Posterior vena cava (tissue), 2 donors: ENCODE measurements around the gene FUT6. TPM values are rescaled to one million over a fixed set of nuclear protein-coding genes. Genes with fewer than 3 reads are reported as not detected.

Source experiments
- DNase-seq: peaks from one replicate; pipeline ENCODE4 v3.0.0-alpha.2; 2020; ENCODE audit warnings: low spot score
- intact Hi-C, 2 donors: fragments of 100-400 bp; cut with DNase I; formaldehyde crosslinking; loops; one replicate each; pipeline versions ENCODE4 v1.14.1 to v1.14.2; 2022 to 2023
- total RNA-seq, 2 donors: library from RNA; stranded (reverse); fragmentation: NEBNext Ultra II Directional; extraction: Animal tissue kit (Norgen Biotek cat#: 25700); gene quantifications; one replicate each; pipeline ENCODE4 v1.2.1, GENCODE V29; 2021
- donor health status: DM: yes; HTN: yes; CAD: no.
- donor health status: DM: yes; HTN: yes; CAD: no.

FUT6 gene
- total RNA-seq, 2 donors from 2014 or later: not detected

DNA sequence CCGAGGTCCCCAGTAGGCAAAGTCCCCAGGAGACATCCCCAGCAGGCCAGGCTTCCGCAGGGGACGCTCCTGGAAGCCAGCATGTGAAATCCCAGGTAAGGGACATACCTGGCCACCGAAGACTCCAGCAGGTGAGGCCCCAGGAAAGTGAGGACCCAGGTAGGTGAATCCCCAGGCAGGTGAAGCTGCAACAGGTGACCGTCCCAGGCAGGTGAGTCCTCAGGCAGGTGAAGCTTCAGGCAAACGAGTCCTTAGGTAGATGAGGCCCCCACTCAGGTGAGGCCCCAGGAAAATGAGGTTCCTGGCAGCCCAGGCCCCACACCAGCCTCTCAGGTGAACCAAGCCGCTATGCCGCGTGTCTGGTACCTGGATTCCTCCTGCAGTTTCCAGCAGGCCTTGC is 8.3 kb downstream of the FUT6 start:
- DNase-seq: no peak
- intact Hi-C loops: no loop called here

DNA sequence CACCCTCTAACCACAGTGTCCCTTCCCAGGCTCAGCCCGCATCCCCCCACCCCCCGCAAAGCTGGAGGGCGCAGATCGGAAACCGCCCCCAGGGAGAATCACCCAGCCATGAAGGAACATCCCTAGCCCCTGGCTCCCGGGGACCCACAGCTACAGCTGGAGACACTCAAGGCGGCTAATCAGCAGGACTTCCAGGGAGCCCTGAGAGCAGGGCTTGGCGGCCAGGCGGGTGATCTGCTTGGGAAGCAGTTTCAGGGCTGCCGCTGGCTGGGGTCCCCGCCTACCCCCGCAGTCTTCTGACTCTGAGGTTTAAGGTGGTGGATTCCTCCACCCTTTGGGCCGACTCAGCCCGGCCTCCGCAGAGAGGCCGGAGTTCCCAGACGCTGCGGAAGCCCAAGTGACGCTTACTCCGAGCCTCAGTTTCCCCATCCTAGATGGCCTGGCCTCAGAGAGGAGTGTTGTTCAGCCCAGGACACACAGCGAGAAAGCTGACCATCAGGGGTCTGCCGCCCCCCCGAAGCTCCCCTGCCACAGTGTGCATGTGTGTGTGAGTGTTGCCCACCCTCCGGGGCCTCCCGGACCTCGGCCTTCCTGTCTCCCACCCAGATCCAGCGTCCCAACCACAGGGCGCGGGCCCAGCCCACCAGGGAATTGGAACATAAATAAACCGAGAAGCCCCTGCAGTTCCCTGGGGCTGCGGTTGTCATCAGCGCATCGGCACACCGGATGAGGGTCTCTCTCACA is 9.8 kb downstream of the FUT6 start:
- intact Hi-C loops: no loop called here
- DNase-seq: no peak

- intact Hi-C loops: no loop called here
- no peak for DNase-seq
Measured at GRCh38 chr19:5828661-5829566, 10.6 kb downstream of the FUT6 start.

GRCh38 chr19:5827891-5828660 is 11.4 kb downstream of the FUT6 start:
- DNase-seq: peak; percentile 97
- intact Hi-C loops: no loop called here

DNA sequence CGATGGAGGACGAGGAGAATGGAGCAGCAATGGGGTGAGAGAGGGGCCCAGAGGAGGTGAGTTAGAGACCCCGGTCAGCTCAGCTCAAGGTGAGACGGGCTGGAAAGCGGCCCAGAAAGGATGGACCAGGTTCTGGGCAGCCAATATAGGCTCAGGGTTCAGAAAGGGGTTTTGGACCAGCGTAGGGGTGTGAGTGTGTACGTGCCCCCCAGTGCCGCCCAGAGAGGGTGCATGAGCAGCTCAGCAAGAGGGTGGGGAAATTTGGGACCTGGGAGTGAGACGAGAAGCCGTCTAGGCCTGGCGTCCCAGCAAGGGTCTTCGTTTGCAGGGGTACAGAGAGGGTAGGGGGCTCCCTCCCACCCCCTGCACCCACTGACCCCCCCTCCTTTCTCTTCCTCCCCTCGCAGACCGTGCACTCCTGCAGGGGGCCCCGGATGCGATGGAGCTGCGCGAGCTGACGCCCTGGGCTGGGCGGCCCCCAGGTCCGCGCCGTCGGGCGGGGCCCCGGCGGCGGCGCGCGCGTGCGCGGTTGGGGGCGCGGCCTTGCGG is 12.1 kb downstream of the FUT6 start:
- intact Hi-C loops: no loop called here
- no peak for DNase-seq

- intact Hi-C loops: no loop called here
- no peak for DNase-seq
Measured at GRCh38 chr19:5826531-5827341, 12.8 kb downstream of the FUT6 start.

DNA sequence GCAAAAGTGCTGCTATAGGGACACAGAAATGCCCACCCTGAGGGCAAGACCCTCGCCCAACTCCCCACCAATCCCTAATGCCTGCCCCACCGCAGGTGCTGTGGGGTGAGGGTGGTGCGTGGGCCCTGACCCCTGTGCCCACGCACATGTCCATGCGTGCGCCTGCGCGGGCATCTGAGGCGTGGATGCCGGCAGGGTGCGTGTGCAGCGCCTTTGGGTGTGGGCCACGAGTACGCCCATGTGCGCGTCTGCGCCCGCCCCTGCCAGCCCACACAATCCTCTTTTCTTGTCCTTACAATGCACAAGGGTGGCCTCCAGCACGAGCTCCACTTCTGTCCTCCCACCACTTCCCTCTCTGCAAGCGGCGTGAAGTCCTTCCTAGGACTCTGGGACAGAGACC is 14.3 kb downstream of the FUT6 start:
- intact Hi-C loops: no loop called here
- DNase-seq: no peak

GRCh38 chr19:5824751-5825150 is 14.8 kb downstream of the FUT6 start:
- DNase-seq: no peak
- intact Hi-C loops: no loop called here

DNA sequence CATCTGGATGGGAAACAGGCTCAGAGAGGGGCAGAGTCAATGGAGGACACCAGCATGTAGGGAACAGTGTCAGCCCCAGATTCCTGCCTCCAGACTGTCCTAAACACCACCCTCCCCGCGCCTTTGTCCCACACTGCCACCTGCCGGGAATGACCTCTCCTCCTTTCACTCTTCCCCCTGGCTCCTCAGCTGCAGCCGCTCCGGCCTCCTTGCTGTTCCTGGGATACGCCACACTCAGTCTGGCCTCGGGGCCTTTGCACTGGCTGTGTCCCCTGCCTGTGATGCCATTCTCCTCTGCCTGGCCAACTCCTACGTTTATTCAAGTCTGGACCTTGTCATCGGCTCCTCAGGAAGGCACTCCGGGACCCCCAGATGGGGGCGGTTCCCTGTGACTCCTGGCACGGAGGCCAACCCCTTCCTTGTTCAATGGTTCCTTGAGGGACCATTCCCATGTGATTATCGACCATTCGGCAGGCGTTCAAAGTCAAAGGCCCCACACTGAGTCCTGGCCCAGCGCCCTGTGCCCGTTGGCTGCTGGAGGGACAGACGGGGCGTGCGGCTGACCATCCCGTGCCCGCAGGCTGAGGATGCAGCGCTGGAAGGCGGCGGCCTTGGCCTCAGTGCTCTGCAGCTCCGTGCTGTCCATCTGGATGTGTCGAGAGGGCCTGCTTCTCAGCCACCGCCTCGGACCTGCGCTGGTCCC is 15.8 kb downstream of the FUT6 start:
- no peak for DNase-seq
- intact Hi-C loops: no loop called here

DNA sequence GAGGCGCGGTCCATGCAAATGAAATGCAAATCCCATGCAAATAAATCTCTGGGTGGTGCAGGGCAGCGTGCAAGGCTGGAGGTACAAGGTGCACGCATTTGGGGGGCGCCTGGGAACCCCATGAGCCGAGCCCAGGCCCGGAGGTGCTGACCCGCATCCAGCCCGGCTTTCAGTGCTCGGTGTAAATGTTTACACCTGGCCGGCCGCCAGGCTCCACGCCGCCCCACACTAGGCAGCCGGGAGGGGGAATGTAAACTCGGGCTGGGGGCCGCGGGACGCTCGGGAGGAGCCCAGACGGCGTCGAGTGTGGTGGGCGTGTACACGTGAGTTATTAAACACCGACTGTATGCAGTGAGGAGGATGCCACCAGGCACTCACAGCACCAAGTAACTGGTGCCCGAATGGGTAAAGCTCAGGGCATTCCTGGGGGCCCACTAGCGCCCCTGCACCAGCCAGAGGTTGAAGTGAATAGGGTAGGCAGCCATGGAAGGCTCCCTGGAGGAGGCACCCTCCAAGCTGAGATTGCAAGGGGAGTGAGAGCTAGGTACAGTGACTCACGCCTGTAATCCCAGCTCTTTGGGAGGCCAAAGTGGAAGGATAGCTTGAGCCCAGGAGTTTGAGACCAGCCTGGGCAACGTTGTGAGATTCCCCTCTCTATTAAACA is 17.2 kb downstream of the FUT6 start:
- no peak for DNase-seq
- intact Hi-C loops: no loop called here

GRCh38 chr19:5821521-5822180 is 17.9 kb downstream of the FUT6 start:
- no peak for DNase-seq
- intact Hi-C loops: no loop called here

GRCh38 chr19:5820785-5821184 is 18.7 kb downstream of the FUT6 start:
- no peak for DNase-seq
- intact Hi-C loops: no loop called here

- DNase-seq: no peak
- intact Hi-C loops: no loop called here
Measured at GRCh38 chr19:5818594-5818993, 20.9 kb downstream of the FUT6 start.

DNA sequence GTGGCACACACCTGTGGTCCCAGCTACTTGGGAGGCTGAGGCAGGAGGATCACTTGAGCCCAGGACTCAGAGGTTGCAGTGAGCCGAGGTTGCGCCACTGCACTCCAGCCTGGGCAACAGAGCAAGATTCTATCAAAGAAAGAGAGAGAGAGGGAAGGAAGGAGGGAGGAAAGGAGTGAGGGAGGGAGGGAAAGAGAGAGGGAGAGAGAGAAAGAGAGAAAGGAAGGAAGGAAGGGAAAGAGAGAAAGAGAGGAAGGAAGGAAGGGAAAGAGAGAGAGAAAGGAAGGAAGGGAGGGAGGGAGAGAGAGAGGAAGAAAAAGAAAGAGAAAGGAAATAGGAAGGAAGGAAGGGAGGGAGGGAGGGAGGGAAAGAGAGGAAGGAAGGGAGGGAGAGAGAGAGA is 22.3 kb downstream of the FUT6 start:
- intact Hi-C loops: no loop called here
- DNase-seq: no peak

DNA sequence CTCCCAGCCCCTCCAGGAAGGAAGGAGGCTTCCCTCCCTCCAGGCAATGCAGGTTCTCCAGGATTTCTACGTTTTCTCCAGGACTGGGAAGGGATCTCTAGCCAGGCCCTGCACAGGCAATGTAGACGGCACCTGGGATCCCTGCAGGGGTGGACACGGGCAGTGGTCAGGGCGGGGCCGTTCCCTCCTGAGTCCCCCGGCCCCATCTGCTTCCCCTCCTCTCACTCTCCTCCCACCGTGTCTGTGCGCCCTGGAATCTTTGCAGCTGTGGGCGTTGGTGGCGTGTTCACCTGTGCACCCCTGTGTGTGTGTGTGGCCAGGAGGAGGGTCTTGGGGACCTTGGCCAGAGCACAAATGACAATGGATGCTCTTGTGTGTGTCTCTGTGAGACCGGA is 24.7 kb downstream of the FUT6 start:
- intact Hi-C loops: no loop called here
- no peak for DNase-seq

- DNase-seq: no peak
- intact Hi-C loops: no loop called here
Measured at GRCh38 chr19:5814123-5814851, 25.2 kb downstream of the FUT6 start.

DNA sequence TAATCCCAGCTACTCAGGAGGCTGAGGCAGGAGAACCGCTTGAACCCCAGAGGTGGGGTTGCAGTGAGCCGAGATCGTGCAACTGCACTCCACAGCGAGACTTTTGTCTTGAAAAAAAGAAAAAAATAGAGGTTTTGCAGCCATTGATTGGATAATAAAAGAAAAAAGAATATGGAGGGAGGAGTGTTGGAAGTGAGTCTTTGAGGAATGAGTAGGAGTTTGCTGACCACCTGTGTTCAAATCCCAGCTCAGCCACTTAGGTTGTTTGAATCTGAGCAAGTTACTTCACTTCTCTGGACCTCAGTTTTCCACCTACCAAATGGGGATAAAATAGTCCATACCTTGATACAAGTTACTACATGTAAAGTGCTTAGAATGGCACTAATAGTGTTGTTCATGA is 28.4 kb downstream of the FUT6 start:
- no peak for DNase-seq
- intact Hi-C loops: no loop called here
